Astrocyte of the cerebellum (primary cell): Measurements from ENCODE around the gene PMS1.

ENCODE experiments used
- DNase-seq: peaks from one replicate; pipeline ENCODE4 v3.0.0-alpha.2; 2011; ENCODE audit warnings: low read depth
- H3K4me3 ChIP-seq: 2 replicates; pipeline ENCODE4 v1.5.1; 2011; ENCODE audit warnings: mild to moderate bottlenecking, low read depth, low read length, moderate library complexity
- in situ Hi-C: cut with HindIII; loops from 2 replicates; pipeline ENCODE4 v1.10.0; 2017; ENCODE audit warnings: low sequenced_read_pairs
- TF ChIP-seq, protein P1 (sequence below): IDR thresholded peaks from 2 replicates; pipeline ENCODE4 v1.5.1; 2012; ENCODE audit warnings: low read length, low read depth, moderate library complexity, mild to moderate bottlenecking; ENCODE audit errors: missing control alignments

The PMS1 gene

GRCh38 chr2:189818249-189819038 is 34.2 kb downstream of the PMS1 start:
- TF ChIP-seq, protein P1, sequence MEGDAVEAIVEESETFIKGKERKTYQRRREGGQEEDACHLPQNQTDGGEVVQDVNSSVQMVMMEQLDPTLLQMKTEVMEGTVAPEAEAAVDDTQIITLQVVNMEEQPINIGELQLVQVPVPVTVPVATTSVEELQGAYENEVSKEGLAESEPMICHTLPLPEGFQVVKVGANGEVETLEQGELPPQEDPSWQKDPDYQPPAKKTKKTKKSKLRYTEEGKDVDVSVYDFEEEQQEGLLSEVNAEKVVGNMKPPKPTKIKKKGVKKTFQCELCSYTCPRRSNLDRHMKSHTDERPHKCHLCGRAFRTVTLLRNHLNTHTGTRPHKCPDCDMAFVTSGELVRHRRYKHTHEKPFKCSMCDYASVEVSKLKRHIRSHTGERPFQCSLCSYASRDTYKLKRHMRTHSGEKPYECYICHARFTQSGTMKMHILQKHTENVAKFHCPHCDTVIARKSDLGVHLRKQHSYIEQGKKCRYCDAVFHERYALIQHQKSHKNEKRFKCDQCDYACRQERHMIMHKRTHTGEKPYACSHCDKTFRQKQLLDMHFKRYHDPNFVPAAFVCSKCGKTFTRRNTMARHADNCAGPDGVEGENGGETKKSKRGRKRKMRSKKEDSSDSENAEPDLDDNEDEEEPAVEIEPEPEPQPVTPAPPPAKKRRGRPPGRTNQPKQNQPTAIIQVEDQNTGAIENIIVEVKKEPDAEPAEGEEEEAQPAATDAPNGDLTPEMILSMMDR, result no peak
- in situ Hi-C loops, result no loop called here
- H3K4me3 ChIP-seq, result no peak overlapping the region
- DNase-seq, result no peak

DNA sequence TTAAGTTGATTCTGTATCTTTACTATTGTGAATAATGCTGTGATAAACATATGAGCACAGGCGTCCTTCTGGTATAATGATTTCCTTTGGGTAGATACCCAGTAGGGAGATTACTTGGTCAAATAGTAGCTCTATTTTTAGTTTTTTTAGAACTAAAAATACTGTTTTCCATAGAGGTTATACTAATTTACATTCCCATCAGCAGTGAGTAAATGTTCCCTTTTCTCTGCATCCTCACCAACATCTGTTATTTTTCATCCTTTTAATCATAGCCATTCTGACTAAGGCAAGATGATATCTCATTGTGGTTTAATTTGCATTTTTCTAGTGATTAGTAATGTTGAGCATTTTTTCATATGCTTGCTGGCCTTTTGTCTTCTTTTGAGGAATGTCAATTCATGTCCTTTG is 35.1 kb downstream of the PMS1 start:
- TF ChIP-seq, protein P1, result no peak
- H3K4me3 ChIP-seq, result no peak overlapping the region
- in situ Hi-C loops, result no loop called here
- peak; percentile 12 for DNase-seq

DNA sequence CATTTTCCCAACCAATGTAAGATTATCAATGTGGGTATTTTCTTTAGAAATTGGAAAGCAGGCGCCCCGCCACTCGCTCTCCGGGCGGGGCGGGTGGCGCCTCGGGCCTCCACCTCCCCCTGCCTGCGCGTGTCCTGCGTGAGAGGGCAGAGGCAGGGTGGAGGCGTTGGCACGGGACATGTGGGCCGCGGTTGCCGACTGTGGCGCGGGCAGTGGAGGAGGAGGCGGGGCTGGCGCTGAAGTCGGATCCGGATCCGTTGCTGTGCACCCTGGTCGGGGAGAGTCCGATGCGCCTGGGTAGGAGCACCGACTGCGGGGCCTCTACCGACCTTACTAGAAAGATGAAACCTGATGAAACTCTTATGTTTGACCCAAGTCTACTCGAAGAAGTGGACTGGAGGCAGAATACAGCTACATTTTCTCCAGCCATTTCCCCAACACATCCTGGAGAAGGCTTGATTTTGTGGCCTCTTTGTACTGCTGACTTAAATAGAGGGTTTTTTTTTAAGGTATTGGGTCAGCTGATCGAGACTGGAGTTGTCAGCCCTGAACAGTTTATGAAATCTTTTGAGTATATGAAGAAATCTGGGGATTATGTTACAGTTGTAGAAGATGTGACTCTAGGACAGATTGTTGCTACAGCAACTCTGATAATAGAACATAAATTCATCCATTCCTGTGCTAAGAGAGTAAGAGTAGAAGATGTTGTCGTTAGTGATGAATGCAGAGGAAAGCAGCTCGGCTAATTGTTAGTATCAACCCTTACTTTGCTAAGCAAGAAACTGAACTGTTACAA is 37.9 kb downstream of the PMS1 start:
- no peak overlapping the region for H3K4me3 ChIP-seq
- no peak for DNase-seq
- in situ Hi-C loops, result no loop called here
- TF ChIP-seq, protein P1, result no peak

DNA sequence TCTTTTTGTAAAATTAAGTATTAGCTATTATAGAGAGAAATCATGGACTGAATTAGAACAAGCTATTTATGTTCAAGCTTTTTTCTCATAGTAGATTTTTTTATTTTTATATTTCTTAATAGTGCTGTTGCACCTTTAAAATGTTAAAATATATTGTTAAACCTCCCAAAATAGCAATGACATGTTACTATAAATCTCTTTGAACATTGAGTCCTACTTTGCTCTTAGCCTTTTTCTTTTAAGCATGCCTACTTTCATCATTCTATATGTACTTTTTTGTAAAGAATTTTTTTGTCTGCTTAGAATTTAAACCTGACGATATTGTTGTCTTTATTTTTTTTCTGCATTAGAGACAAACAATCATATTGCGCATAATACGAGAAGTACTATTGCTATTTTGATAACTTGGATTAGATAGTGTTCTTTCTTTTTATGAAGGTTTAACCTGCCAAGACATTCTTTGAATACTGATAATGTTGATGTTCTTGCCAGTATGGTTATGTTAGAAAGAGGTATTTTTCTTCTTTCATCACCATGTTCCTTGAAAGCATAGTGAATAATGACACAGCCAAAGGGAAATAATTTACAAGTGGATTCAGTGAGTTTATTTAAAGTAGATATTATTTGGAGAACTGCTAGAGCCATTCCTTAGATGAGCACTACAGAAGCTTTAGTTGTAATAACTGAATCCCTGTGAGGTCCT is 40.6 kb downstream of the PMS1 start:
- in situ Hi-C loops, result no loop called here
- H3K4me3 ChIP-seq, result no peak overlapping the region
- TF ChIP-seq, protein P1, result no peak
- no peak for DNase-seq

- no peak for DNase-seq
- in situ Hi-C loops, result no loop called here
- TF ChIP-seq, protein P1, result no peak
- no peak overlapping the region for H3K4me3 ChIP-seq
Observed at GRCh38 chr2:189826039-189826438, 41.8 kb downstream of the PMS1 start.

DNA sequence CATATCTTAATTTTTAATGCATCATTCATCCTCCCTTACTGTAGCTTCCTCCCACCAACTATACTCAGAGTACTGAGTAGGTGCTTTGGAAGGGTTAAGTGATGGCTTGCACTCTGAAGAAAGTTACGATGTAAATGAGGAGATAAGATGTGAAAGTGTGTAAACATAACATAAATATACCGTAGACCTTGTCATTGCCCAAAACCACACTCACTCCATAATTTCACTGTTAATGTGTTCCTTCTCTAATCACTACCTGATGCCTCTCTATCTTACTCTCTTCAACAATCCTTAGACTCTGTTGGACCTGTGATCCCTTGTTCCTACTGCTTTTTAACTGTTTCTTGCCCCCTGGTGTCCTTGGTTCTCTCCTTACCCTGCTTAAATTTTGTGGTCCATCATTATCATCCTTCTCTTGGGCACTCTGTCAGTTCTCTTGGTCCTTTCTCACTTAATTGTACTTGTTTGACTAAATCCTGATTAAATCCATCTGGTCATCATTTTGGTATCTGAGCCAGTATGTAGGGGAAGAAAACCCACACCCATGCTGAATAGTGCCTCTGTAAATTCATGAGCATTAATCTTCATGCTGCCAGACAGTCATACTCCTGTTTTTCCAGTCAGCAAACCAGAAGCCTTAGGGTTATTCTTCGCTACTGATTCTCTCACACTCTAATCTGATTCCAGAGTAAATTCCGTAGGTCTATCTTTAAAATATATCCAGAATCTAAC is 45.0 kb downstream of the PMS1 start:
- H3K4me3 ChIP-seq, result no peak overlapping the region
- no peak for DNase-seq
- in situ Hi-C loops, result no loop called here
- TF ChIP-seq, protein P1, result no peak
